ENCODE measurements around the gene ELAPOR2. TPM values are rescaled to one million over a fixed set of nuclear protein-coding genes. Genes with fewer than 3 reads are reported as not detected.
A peak's percentile ranks its signal among the peaks of the same experiment; 100 is the strongest.

ELAPOR2 gene
- total and polyA plus RNA-seq, 5 experiments from 2014 or later, result 0.96 to 8.6 (median 6.5) TPM

DNA sequence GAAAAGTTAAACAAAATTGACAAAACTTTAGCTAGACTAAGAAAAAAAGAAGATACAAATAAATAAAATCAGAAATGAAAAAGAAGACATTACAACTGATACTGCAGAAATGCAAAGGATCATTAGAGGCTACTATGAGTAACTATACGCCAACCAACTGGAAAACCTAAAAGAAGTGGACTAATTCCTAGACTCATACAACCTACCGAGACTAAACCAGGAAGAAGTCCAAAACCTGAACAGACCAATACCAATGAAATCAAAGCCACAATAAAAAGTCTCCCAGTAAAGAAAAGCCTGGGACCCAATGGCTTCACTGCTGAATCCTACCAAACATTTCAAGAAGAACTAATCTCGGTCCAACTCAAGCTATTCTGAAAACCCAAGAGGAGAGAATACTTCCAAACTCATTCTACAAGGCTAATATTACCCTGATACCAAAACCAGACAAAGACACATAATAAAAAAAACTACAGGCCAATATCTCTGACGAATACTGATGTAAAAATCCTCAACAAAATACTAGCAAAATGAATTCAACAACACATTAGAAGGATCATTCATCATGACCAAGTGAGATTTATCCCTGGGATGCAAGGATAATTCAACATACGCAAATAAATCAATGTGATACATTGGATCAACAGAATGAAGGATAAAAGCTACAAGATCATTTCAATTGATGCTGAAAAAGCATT lies 20.3 kb downstream of the ELAPOR2 start:
- peaks cover 0 to 3% (median 2%) of the 10 kb centered on the region in 3 donors for H3K36me3 Mint-ChIP-seq
- peaks cover 0 to 22% (median 0%) of the 10 kb centered on the region in 9 donors for H3K9me3 Mint-ChIP-seq
- POLR2A ChIA-PET, result no interaction called here
- peak overlapping the region; percentile 31 to 89 (median 63) for H3K4me3 Mint-ChIP-seq
- H3K27me3 Mint-ChIP-seq, result peaks cover 0 to 12% (median 7%) of the 10 kb centered on the region in 5 donors
- peaks cover 0 to 6% (median 0%) of the 10 kb centered on the region in 4 donors for H3K4me1 Mint-ChIP-seq
- ATAC-seq, result no peak
- DNase-seq, result no peak
- peak overlapping the region in 9 of 10 donors; percentile 31 to 93 (median 77) for H3K27ac Mint-ChIP-seq

DNA sequence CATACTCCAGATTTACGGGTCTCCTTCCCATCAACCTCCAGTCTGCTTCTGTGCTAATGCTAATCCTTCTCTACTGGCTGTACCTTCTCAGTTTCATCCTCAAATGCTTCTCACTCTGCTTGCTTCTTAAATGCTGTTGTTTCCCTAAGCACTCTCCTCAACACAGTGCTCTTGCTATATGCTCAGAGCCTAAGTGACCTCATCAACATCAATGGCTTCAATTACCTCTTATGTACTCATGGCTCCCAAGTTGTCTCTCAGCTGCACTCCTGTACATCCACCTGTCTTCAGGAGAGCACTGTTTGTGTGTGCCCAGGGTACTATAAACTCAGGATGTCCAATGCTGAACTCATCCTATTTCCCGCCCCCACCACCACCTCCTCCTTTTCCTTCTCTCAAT lies 22.5 kb downstream of the ELAPOR2 start:
- ATAC-seq (no peak), DNase-seq (no peak)
- H3K4me3 Mint-ChIP-seq, result no peak overlapping the region
- no peak overlapping the region for H3K27ac Mint-ChIP-seq
- POLR2A ChIA-PET, result no interaction called here
- peaks cover 0 to 6% (median 2%) of the 10 kb centered on the region in 4 donors for H3K4me1 Mint-ChIP-seq
- peaks cover 0 to 16% (median 0%) of the 10 kb centered on the region in 9 donors for H3K9me3 Mint-ChIP-seq
- H3K27me3 Mint-ChIP-seq, result peaks cover 0 to 11% (median 9%) of the 10 kb centered on the region in 5 donors
- H3K36me3 Mint-ChIP-seq, result peaks cover 0 to 3% (median 0%) of the 10 kb centered on the region in 3 donors

DNA sequence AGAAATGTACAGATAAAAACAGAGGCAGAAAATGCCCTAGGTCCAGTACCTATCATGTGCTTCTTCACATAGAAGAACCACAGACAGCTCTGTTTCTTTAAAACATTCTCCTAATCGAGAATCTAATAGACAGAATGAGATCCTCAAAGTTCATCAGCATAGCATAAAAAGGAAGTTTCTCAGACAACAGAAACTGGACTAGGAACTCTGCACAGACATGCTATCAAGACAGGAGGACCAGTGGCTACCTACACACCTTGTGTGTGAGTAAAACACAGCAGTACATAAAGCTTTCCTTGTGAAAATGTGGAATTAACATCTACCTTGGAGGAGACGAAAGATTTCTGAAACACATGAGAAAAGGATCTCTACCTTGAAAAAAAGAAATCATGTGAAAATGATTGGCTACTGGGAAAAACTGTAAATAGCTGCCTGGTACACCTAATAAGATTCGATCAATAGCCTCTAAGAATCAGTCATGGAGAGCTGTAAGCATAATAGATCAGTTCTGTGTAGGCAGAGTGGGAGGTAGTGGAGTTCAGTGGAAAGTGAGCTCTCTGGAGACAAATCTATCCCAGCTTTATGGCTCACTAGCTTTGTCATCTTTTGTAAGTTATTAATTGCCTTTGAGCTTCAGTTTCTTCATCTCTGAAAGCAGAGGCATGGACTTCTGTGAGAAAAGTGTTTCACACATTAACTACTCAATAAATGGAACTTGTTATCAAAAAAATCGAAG lies 26.7 kb downstream of the ELAPOR2 start:
- H3K4me3 Mint-ChIP-seq, result no peak overlapping the region
- H3K36me3 Mint-ChIP-seq, result peaks cover 0 to 9% (median 7%) of the 10 kb centered on the region in 3 donors
- ATAC-seq, result no peak
- POLR2A ChIA-PET, result no interaction called here
- no peak for DNase-seq
- H3K27me3 Mint-ChIP-seq, result peaks cover 0 to 11% (median 6%) of the 10 kb centered on the region in 5 donors
- H3K9me3 Mint-ChIP-seq, result peaks cover 0 to 13% (median 3%) of the 10 kb centered on the region in 9 donors
- peaks cover 0 to 6% (median 2%) of the 10 kb centered on the region in 4 donors for H3K4me1 Mint-ChIP-seq
- H3K27ac Mint-ChIP-seq, result no peak overlapping the region

DNA sequence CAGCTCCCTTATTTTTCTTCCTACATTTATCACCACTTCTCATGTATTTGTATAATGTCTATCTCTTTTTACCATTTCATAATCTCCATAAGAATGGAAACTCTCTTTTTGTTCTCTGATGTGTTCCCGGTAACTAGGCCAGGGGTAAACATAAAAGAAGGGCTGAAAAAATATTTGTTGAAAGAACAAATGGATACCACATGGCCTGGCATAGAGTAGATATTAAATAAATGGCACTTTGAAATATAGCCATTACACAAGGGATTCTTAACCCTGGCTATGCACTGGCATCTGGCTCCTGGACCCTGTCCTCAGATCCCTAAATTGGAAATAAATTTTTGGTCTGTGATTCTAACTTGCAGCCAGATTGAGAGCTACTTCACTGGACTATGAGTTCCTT lies 30.4 kb downstream of the ELAPOR2 start:
- H3K9me3 Mint-ChIP-seq, result peaks cover 0 to 13% (median 4%) of the 10 kb centered on the region in 9 donors
- H3K27ac Mint-ChIP-seq, result no peak overlapping the region
- POLR2A ChIA-PET, result no interaction called here
- ATAC-seq (no peak), DNase-seq (no peak)
- no peak overlapping the region for H3K4me3 Mint-ChIP-seq
- peaks cover 0 to 6% (median 1%) of the 10 kb centered on the region in 5 donors for H3K27me3 Mint-ChIP-seq
- H3K36me3 Mint-ChIP-seq, result peaks cover 0 to 13% (median 7%) of the 10 kb centered on the region in 3 donors
- peaks cover 0 to 4% (median 0%) of the 10 kb centered on the region in 4 donors for H3K4me1 Mint-ChIP-seq

DNA sequence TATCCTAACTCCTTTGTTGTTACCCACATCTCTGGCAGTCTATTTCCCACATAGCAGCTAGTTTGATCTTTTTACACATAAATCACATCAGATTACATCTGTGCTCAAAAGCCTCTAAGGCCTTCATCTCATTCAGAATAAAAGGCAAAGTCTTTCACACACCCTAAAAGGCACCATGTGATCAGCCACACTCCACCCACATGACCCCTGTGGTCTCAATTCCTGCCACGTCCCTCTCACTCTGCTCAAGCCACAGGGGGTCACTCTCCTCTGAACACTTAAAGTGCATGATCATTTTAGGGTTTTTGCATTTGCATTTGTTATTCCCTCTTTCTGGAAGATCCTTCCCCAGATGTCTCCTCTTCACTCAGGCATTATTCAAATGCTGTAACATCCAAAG lies 30.8 kb downstream of the ELAPOR2 start:
- Mint-ChIP-seq H3K4me1 (peaks cover 0 to 4% (median 0%) of the 10 kb centered on the region in 4 donors), H3K27ac (no peak overlapping the region), H3K9me3 (peaks cover 0 to 13% (median 4%) of the 10 kb centered on the region in 9 donors), H3K36me3 (peaks cover 0 to 13% (median 7%) of the 10 kb centered on the region in 3 donors), H3K27me3 (peaks cover 0 to 4% (median 1%) of the 10 kb centered on the region in 5 donors), H3K4me3 (no peak overlapping the region)
- ATAC-seq (peak in 1 of 2 donors; percentile 86), DNase-seq (peak in 4 of 10 donors; percentile 3 to 8 (median 6))
- POLR2A ChIA-PET, result no interaction called here

DNA sequence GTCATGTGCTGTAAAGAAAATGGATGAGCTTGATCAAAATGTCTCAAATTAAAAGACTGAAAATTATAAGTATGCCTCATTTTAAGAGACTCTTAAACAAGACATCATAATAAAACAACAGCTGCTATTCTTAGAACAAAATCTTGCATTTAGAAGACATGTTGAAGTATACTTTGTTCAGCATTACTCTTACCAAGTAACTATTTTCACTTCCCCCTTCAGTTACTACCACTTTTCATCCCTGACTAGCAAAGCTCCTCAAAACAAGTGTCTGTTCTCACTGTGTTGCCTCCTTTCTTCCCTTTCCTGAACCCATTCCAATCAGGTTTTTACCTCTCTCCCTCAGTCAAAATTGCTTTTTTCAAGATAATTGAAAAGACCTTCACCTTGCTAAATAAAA lies 31.6 kb downstream of the ELAPOR2 start:
- Mint-ChIP-seq H3K27me3 (peaks cover 0 to 4% (median 1%) of the 10 kb centered on the region in 5 donors), H3K27ac (no peak overlapping the region), H3K36me3 (peaks cover 0 to 13% (median 7%) of the 10 kb centered on the region in 3 donors)

DNA sequence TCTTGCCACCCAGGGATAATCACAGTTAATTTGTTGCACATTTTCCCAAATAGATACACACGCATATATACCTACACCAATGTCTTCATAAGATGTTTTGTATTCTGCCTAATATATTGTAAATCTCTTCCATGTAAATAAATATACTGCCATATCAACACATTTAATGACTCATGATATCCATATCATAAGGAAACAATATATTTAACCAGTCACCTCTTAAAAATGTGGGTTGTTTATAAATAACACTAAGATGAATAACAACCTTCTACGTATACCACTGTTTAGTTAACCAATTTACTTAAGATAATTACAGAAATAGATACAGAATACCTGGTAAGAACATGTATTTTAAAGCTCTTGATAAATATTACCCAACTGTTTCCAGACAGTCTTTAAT lies 38.2 kb downstream of the ELAPOR2 start:
- POLR2A ChIA-PET, result no interaction called here
- ATAC-seq, result no peak

More for the DNA sequence above, 31.6 kb downstream of the ELAPOR2 start:
- Mint-ChIP-seq H3K4me3 (no peak overlapping the region), H3K9me3 (peaks cover 0 to 13% (median 4%) of the 10 kb centered on the region in 9 donors), H3K4me1 (peaks cover 0 to 4% (median 0%) of the 10 kb centered on the region in 4 donors)
- no peak for DNase-seq
- POLR2A ChIA-PET, result no interaction called here
- no peak for ATAC-seq

DNA sequence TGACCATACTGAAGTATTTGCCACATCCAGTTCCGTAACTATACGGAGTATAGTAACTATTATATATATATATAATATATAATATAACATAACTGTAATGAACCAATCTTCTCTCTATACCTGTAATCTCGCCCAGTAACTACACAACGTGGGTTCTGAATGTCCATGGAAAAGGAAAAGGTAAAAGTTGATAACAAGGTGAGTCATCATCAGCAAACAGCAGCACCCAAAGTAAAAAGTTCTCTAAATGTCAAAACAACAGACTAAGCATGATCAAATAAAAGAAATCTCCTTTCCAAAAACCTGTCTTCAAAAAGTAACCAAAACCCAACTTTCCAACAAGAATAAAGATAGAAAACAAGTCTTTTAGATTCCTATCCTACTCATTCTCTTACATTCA lies 42.8 kb downstream of the ELAPOR2 start:
- POLR2A ChIA-PET, result no interaction called here
- ATAC-seq, result no peak
- H3K9me3 Mint-ChIP-seq, result peaks cover 0 to under 1% (median 0%) of the 10 kb centered on the region in 9 donors

More for the DNA sequence above, 38.2 kb downstream of the ELAPOR2 start:
- H3K36me3 Mint-ChIP-seq, result peaks cover 0 to 4% (median 0%) of the 10 kb centered on the region in 3 donors
- H3K27me3 Mint-ChIP-seq, result peaks cover 0 to 4% (median 0%) of the 10 kb centered on the region in 5 donors
- peaks cover 0 to 2% (median 0%) of the 10 kb centered on the region in 9 donors for H3K9me3 Mint-ChIP-seq
- DNase-seq, result no peak
- H3K4me1 Mint-ChIP-seq, result no peaks in the 10 kb centered on the region
- H3K27ac Mint-ChIP-seq, result no peak overlapping the region
- no peak overlapping the region for H3K4me3 Mint-ChIP-seq

DNA sequence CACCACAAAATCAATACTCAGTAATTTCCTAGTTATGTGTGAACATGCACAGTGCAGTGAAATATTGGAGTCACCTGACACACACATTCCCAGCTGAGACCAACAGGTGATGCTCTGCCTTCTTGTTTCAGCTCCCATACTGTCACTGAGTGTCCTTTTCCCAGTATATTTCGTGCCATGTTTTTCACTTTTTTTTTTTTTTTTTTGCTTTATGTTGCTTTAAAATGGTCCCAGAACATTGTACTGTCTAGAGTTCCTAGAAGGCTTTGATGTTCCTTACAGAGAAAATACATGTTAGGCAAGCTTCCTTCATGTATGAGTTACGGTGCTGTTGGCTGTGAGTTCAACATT lies 45.6 kb downstream of the ELAPOR2 start:
- Mint-ChIP-seq H3K9me3 (no peaks in the 10 kb centered on the region), H3K4me3 (no peak overlapping the region), H3K4me1 (peaks cover 0 to 3% (median 1%) of the 10 kb centered on the region in 4 donors), H3K27me3 (peaks cover 0 to 8% (median 5%) of the 10 kb centered on the region in 5 donors), H3K36me3 (no peaks in the 10 kb centered on the region), H3K27ac (no peak overlapping the region)
- DNase-seq (no peak), ATAC-seq (no peak)
- POLR2A ChIA-PET, result no interaction called here

More for the DNA sequence above, 42.8 kb downstream of the ELAPOR2 start:
- no peaks in the 10 kb centered on the region for H3K36me3 Mint-ChIP-seq
- H3K4me3 Mint-ChIP-seq, result no peak overlapping the region
- H3K27me3 Mint-ChIP-seq, result peaks cover 0 to 6% (median 4%) of the 10 kb centered on the region in 5 donors
- no peak overlapping the region for H3K27ac Mint-ChIP-seq
- DNase-seq, result no peak
- H3K4me1 Mint-ChIP-seq, result peaks cover 0 to 3% (median 1%) of the 10 kb centered on the region in 4 donors

DNA sequence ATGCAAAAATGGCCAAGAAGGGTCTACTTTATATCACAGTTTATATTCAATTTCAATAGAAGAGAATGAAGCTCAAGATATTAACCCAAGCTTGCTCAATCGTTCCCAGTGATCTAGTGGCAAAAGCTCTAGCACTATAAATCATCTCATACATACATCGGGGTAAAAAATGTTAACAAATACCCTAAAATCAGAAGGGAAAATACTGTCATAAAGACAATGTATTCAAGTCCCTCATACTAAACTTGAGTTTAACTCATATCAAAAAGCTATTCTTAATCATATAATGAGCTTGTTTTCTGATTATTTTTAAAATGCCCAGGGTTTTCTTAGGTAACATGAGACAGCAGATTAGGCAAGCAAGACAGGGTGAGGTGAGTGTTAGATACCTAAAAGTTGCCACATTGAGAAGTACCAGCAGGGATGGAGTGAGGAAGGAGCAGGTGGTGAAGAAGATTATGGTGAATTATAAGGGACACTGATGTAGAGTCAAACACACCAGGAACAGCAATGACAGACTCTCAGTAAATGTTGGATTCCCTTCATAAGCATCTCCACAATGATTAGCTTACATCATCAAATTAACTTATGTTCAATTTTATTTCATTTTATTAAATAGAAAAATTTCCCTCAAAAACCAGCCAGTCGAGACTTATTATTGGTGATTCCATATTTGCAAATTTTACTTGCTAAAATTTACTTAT lies 46.2 kb downstream of the ELAPOR2 start:
- H3K4me3 Mint-ChIP-seq, result no peak overlapping the region
- POLR2A ChIA-PET, result no interaction called here
- peaks cover 0 to 8% (median 5%) of the 10 kb centered on the region in 5 donors for H3K27me3 Mint-ChIP-seq
- DNase-seq, result no peak
- no peaks in the 10 kb centered on the region for H3K9me3 Mint-ChIP-seq
- H3K36me3 Mint-ChIP-seq, result no peaks in the 10 kb centered on the region
- no peak overlapping the region for H3K27ac Mint-ChIP-seq
- ATAC-seq, result no peak
- H3K4me1 Mint-ChIP-seq, result peaks cover 0 to 3% (median 1%) of the 10 kb centered on the region in 4 donors
